GM21526 (cell line): ENCODE measurements around the gene FN3KRP.

ENCODE experiments used
- ATAC-seq: cut with Tn5 transposase; IDR thresholded peaks from one replicate; pipeline ENCODE4 v1.9.1; 2021; ENCODE audit warnings: moderate library complexity; ENCODE audit not compliant: unreplicated experiment, low FRiP score

Gene FN3KRP

DNA sequence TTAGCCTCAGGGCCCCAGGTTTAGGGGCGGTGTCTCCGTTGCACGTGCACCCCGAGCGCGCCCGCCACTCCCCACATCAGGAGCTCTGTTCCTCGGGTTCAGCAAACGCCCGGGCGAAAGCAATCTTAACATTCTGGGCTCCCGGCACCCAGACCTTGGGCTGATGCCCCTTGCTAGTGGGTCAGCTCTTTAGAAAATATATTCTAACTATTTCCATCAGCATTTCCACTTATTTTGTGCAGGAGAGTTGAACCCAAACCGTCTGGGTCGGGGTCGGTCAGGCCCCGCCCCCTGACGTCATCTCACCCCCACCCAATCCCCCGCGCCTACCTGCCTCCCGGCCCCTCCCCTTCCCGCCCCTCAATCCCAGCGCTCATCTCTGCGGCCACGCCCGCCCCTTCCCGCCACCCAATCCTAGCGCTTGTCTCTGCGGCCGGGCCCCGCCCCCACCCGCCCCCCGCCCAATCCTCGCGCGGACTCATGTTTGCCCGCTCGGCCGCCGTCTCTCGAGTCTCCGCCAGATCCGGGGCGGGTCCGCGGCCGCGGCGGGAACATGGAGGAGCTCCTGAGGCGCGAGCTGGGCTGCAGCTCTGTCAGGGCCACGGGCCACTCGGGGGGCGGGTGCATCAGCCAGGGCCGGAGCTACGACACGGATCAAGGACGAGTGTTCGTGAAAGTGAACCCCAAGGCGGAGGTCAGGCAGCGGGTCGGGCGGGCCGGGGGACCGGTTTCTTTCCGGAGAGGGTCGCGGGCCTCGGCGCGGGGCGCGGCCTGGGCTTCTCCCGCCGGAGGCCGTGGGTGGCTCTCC lies at the start of gene FN3KRP:
TSS of gene FN3KRP (plus strand) at position 504 of the 808 bp plus-strand sequence. CDS start at position 554, 50 bp downstream.
- peak; percentile 66 for ATAC-seq

DNA sequence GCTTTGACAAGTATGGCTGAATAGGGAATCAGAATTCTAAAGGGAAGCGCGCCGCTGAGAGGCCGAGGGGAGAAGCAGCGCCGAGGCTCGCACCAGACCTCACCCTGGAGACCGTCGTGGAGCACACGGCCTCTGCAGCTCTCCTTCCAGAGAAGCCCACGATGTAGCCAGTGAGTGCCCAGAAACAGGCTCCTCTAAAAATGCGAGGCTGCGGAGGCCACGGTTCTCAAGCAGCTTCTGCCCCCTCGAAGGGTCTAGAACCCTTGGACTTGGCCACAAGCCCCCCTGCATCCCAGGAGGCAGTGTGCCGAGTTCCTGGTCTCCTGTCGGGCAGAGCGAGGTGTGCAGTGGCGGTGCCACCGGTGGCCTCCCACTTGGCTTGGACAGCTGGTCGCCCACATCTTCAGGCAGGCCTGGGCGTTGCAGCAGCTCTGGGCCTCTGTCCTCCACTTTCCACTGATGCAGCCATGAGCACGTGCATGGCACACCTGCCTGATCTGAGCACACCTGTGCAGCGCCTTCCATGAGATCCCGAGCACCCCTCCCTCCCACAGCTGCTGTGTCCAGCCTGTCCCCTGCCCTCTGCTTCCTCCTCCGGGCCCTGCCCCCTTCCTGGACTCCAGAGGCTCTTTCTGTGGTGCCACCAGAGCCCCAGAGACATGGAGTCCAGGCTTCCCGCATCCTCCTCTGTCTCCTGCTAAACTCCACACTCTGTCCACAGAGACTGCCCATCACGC lies 49.4 kb upstream of the FN3KRP start:
- ATAC-seq = no peak

DNA sequence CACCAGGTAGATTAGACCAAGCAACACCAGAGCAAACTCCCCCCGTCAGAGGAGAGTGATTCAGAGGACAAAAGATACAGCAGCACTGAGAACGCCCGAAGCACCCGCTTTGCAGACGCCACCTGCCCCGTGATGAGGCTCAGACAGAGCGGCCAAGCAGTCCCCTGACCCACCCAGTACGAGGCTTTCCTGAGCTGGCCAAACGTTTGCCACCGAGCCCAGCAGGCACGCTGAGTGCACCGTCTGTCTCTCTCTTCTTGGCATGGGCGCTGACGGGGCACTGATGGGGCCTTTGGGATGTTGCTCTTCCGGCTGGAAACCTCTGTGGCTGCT lies 48.9 kb upstream of the FN3KRP start:
- ATAC-seq = no peak

DNA sequence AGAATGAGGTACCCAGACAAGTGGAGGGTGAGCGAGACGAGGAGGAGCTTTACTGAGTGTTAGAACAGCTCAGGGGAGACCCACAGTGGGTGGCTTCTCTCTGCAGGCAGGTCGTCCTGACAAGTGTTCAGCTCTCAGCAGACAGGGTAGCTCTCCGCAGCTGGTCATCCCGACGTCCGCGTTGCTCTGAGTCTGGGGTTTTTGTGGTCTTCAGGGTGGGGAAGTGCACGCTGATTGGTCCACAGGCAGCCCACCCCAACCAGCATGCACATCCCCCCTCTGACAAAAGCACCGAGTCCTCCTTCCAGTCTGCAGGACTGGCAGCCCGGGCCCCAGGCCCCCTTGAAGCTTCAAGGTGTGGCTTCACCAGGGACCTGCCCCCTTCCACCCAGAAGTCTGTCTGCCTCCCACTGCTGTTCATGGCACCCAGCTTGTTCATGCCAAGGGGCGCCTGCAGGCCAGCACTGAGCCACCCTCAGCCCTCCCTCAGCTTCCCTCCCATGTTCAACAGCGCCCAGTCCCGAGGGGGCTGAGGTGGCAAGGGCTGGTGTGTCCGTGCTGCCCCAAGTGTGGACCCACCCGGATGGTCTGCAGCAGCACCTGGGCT lies 48.4 kb upstream of the FN3KRP start:
- no peak for ATAC-seq

DNA sequence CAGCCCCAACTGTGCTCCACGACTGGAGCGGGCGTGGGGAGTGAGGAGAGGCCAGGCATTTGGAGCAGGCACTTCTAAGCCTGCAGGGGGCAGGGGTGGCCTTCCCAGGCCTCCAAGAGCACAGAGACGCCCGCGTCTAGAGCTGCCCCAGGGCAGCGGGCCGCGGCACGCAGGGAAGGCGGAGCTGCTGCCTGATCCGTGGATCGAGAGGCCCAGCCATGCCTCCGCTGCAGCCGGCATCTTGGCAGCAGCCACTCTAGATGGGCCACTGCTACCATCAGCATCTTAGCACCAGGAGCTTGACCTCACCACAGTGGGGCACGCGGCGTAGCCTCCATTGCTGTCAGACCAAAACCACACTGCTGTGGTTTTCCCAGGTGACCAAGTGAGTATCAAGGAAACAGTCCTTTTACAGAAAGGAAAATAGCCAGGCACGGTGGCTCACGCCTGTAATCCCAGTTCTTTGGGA lies 47.8 kb upstream of the FN3KRP start:
- no peak for ATAC-seq

DNA sequence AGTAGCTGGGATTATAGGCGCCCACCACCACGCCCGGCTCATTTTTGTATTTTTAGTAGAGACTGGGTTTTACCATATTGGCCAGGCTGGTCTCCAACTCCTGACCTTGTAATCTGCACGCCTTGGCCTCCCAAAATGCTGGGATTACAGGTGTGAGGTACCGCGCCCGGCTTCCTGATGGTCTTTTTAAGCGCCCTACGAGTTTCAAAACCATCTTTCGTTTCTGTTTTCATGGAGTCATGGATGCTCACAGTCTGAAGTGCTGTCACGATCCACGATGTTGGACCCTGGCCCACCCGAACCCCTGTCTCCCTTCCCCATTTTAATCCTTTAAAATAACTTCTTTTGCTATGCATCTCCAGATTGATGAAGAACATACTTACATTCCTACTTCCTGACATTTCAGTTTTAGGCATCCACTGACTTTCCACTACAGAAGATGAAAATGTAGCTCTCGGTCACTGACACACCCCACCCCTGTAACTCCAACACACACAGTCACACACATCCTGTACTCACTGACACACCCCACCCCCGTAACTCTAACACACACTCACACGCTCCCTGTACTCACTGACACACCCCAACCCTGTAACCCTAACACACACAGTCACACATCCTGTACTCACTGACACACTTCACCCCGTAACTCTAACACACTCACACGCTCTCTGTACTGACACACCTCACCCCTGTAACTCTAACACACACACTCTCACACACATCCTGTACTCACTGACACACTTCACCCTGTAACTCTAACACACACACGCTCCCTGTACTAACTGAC lies 45.6 kb upstream of the FN3KRP start:
- no peak for ATAC-seq

DNA sequence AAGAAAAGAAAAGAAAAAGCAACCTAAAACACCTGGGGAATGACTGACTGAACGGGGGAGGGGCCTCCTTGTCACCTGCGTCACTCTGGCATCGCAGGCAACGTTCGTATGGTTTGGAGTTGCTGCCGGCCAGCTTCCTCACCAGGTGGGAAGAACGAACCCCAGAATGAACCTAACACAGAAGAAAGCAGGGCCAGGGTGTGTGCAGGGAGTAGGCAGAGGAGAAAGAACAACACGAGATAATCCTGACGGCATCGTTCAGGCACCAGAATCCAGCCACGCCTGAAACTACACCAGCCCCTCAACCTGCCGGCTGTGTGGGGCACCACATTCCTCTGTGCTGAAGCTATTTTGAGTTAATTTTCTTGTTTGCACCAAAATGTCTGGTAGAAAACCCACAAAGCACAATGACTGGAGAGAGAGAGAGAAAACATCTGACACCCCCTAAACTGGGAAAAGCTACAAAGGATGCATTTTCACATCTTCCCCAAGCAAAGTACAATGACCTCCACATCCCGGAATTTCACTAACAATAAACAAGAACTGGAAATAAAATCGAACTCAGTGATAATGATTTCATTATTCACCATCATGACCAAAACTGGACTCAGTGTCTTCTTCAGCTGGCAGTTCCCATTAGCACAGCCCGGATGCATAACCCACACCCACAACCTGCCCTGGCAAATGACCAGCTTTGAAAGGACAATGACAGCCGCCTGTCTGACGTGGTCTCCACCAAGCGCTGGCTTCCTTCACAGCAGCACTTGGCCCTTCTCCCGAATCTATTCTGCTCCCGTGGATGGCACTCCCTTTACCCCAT lies 41.6 kb upstream of the FN3KRP start:
- no peak for ATAC-seq

DNA sequence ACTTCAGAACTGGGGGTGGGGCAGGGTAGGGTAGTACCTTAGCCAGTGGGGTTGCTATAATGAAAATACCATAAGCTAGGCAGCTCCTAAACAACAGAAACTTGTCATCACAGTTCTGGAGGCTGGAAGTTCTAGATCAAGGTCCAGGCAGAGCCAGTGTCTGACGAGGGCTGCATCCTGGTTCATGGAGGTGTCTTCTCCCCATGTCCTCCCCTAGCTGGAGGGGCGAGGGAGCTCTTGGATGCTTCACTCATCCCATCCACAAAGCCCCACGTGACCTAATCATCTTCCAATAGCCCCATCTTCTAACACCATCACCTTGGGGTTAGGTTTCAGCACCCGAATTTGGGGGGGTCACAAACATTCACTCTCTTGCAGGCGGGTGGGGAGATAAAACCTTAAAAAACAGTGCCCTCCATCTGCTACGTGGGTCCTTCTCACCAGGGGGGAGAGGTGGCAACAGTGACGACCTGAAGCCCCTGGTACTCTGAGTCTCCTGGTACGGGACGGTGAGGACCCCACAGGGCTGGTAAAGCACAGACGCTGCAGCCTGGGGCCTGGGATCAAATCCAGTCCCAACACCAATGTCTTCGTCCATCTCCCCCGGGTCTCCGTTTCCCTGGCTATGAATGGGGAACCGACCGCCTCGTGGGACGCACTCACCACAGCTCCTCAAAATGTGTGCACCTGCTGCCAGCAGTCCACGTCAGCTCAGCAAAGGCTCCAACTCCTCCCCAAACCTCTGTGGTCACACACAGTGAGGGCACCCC lies 40.8 kb upstream of the FN3KRP start:
- ATAC-seq = no peak

DNA sequence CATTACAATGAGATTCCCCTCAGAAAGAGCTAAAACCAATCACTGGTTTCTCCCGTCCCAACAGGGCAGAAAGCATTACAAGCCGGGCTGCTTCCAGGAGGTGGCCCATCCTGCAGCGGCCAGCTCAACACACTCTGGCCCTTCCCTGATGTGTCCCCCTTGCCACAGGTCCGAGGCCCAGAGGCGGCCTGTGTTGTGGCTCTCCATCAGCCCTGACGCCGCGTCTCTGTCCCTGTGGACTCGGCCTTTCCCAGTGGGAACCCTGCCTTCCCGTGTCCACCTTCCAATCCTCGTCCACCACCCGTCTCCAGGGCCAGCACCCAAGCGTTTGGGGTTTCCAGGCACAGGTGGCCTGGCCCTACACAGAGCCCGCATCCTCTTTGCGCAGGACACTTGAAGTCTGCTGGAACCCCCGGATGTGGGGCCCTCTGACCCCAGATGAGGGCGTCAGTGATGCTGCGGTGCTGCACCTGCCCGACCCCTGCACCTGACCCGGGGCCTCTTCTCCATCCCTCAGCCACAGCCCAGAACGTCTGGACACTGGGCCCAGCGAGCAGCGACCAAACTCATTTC lies 39.1 kb upstream of the FN3KRP start:
- no peak for ATAC-seq

DNA sequence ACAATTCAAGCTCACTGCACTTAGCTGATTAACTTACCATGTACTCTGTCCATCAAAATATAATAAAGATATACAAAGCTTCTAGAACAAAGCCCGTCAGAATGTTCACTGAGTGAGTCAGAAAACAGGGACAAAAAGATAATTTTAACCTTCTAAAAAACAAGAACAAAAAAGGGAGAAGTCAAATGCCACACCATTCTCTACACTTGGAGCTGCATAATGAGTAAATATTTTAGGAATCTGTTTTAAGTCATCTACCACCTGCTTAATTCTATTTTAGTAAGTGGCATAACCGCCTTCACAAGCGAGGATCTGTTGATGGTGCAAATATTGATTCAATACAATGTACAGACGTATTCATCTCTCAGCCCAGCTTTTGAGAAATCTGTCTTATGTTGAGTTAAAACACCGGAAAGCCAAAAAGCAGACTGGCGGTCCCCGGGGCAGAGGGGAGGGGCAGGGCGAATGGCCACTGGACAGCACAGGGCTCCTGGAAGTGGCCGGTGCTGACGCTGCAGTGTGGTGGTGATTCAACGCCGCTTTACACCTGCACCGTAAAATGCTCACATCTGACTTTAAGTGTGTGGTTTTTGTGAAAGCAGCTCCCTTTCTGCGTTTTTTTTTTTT lies 38.1 kb upstream of the FN3KRP start:
- ATAC-seq = no peak

DNA sequence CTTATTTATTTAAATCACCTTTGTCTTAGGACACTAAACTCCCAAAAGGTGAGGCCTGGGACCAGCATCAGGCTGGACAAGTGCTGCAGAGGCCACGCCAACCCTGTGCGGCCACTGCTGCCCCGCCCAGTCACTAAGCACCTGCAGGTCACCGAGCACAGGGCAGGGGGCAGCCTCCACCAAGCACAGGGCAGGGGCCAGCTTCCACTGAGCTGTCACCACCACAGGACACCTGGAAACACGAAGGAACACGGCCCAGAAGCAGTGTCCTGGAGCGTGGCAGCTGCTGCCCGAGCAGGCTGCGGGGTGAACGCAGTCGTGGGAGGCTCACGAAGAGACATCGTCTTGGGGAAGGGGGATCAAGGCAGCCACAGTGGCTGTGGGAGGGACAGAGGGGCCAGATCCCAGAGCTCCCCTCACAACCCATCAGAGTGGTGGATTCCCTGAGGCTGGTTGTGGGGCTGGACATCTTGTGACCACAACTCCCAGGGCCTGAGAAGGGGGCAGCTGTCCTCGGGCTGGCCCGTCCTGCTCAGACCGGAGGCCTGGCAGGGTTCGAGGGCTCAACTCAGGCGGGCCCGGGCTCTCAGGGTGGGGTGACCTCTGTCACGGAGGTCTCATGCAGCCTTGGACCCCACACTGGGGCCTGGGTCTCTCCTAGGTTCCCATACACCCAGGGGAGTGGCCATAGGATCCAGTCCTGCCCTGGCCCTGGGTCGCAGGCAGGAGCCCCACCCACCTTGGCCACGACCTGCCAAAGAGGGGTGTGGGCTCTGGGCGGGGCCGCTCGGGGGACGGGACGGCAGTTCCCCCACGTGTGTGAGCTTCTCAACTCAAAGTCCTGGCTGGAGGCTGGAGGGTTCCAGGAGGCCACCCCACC lies 36.7 kb upstream of the FN3KRP start:
- ATAC-seq = no peak

DNA sequence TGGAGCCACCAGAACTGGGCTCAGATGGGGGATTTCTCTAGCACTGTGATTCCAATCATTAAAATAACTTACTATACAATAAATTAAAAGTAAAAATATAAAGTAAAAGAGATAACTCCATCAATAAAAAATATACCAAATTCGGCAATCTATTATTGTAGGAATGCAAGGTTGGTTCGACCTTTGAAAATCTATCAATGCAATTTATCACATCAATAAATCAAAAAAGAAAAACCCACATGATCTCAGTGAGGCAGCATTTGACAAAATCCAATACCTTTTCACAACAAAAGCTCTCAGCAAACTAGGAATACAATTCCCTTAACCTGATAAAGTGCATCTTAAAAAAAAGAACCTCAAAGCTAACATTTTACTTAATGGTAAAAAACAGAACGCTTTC lies 35.0 kb upstream of the FN3KRP start:
- ATAC-seq = no peak

DNA sequence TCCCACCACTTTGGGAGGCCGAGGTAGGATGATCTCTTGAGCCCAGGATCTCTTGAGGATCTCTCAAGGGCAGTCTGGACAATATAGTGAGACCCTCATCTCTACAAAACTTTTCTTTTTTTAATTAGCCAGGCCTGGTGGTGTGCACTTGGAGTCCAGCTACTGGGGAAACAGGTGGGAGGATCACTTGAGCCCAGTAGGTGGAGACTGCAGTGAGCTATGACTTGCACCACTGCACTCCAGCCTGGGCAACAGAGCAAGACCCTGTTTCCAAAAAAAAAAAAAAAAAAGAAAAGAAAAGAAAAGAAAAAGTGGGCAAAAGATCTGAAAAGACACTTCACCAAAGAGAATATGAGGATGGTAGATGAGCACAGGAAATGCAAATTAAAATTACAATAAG lies 33.0 kb upstream of the FN3KRP start:
- ATAC-seq = no peak

GRCh38 chr17:82684228-82684841 lies 32.2 kb upstream of the FN3KRP start:
- no peak for ATAC-seq

DNA sequence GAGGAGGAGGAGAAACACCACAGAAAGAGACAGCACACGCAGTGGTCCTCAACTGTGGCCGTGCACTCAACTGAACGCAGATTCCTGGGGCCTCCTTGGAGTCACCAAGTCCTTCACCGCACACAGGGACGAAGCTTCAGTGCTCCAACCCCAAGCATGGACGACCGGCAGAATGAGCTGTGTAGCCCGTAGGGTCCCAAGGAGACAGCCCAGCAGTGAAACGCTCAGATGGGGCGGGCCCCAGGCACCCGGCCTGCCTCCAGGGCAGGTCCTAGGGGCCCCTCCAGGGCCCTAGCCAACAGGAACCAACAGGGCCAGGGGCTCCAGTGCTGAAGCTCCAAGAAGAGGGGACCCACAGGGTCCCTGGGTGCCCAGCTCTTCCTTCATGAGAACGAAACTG lies 31.2 kb upstream of the FN3KRP start:
- no peak for ATAC-seq

GRCh38 chr17:82686366-82687324 lies 29.9 kb upstream of the FN3KRP start:
- ATAC-seq = no peak
